ENCODE data around the gene GRK6.

DNA sequence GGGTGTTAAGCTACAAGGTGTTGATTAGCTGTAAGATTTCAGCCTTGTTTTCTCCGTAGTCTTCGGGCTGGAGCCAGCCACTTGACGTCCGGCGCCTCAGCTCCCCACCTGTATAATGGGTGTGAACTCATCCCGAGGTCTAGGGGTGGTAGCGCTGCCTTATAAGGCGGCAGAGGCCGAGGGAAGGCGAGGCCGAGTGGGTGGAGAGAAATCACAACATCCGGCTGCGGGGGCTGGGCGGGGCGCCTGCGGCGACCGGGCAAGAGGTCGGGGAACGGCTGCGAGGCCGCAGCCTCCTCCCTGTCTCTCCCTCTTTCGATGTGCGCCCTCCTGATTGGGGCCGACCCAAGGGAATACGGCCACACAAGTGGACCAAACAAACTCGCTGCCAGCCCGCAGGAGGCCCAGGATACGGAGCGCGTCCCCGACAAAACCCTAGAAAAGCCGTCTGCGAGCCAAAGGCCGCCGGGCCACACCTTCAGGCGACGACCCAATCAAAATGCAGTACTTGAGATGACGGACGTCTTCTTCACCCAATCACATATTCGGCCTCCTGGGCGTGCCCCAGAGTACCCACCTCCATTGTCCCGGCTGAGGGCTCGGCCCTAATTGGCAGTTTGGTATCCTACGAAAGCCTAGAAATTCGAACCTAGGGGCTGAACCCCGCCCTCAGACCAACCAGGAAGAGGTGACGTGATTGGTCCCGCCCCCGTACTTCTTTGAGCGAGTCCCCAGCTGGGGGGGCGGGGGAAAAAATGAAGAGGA lies 493 bp upstream of the GRK6 start:
- TF ChIP-seq, protein P1, sequence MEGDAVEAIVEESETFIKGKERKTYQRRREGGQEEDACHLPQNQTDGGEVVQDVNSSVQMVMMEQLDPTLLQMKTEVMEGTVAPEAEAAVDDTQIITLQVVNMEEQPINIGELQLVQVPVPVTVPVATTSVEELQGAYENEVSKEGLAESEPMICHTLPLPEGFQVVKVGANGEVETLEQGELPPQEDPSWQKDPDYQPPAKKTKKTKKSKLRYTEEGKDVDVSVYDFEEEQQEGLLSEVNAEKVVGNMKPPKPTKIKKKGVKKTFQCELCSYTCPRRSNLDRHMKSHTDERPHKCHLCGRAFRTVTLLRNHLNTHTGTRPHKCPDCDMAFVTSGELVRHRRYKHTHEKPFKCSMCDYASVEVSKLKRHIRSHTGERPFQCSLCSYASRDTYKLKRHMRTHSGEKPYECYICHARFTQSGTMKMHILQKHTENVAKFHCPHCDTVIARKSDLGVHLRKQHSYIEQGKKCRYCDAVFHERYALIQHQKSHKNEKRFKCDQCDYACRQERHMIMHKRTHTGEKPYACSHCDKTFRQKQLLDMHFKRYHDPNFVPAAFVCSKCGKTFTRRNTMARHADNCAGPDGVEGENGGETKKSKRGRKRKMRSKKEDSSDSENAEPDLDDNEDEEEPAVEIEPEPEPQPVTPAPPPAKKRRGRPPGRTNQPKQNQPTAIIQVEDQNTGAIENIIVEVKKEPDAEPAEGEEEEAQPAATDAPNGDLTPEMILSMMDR (IDR thresholded peaks at IDR 0.05), result no peak
- TF ChIP-seq ZFX (IDR thresholded peaks at IDR 0.05; ENCODE audit: borderline replicate concordance), result no peak

All from 22Rv1 (cell line).